ENCODE data around the gene FRS2. TPM values are rescaled to one million over a fixed set of nuclear protein-coding genes. Genes with fewer than 3 reads are reported as not detected.

FRS2 gene
- total and polyA plus RNA-seq, 9 of the 15 experiments (the other 6 are each of a cell fraction or from before 2014, with no cell fraction given) = 1.0 to 9.1 (median 6.0) TPM

DNA sequence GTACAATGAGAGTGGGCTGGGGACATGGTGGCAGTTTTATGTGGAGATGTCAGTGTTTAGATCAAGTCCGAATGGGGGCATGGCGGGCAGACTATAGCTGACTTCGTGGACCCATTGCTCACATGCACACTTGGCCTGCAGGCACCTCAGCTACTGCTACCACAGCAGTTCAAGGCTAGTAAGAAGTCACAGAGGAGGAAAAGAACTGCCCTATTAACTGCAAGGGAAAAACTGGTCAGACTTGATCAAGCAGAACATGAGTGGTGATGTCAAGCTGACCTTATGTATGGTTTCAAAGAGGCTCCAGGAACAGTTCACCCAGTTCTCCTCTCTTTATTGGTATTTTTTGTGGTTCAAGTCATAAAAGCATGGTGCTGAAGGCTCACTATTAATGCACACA, 30.2 kb upstream of the FRS2 start:
- no peak overlapping the region for H2AFZ ChIP-seq (ENCODE audit: low read depth, low read length)
- DNase-seq (ENCODE audit: extremely low read depth in 1 of 4, low spot score in 3 of 4) (no peak), FAIRE-seq (no peak), ATAC-seq (no peak)
- H3K9me1 ChIP-seq (ENCODE audit: control insufficient read depth, insufficient read depth, low read length) = no peaks in the 10 kb centered on the region
- no TSS peak for BruUV-seq (replicated peaks)
- peaks cover 4 to 7% of the 10 kb centered on the region in 2 experiments; a peak in 2 of 5 replicates for H3K4me1 ChIP-seq (replicated peaks in 1 of 2; ENCODE audit: control insufficient read depth in 2 of 2, insufficient read depth in 2 of 2, low read length in 2 of 2)
- no peaks in the 10 kb centered on the region for H4K20me1 ChIP-seq (replicated peaks; ENCODE audit: control insufficient read depth, insufficient read depth, low read length)
- H3K27ac ChIP-seq (ENCODE audit: extremely low read depth, low read depth, low read length) = no peak overlapping the region
- intact Hi-C loops (cut with micrococcal nuclease) (no loop called here), in situ Hi-C loops (cut with MboI) (no loop called here)
- H3K27me3 ChIP-seq (ENCODE audit: control insufficient read depth in 2 of 2, insufficient read depth in 2 of 2, low read length in 2 of 2) = no peaks in the 10 kb centered on the region
- 31% methylated on average over 3 of the region's 3 CpGs for WGBS (ENCODE audit: insufficient coverage, low coverage, missing lambda C conversion rate)
- TF ChIP-seq TAF15 (IDR thresholded peaks at IDR 0.05; ENCODE audit: low read depth, low read length) = no peak
- no peak for TF ChIP-seq ZNF316 (IDR thresholded peaks at IDR 0.05)
- TF ChIP-seq, protein P1, sequence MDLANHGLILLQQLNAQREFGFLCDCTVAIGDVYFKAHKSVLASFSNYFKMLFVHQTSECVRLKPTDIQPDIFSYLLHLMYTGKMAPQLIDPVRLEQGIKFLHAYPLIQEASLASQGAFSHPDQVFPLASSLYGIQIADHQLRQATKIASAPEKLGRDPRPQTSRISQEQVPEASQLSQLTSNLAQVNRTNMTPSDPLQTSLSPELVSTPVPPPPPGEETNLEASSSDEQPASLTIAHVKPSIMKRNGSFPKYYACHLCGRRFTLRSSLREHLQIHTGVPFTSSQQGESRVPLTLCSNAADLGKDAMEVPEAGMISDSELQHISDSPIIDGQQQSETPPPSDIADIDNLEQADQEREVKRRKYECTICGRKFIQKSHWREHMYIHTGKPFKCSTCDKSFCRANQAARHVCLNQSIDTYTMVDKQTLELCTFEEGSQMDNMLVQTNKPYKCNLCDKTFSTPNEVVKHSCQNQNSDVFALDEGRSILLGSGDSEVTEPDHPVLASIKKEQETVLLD (IDR thresholded peaks at IDR 0.05) = no peak
- TF ChIP-seq POLR2B (IDR thresholded peaks at IDR 0.05; ENCODE audit: low read depth, partially characterized antibody) = no peak
- TF ChIP-seq ZNF780A (CRISPR knock-in tag; IDR thresholded peaks at IDR 0.05) = no peak
- no peak for TF ChIP-seq ZNF253 (CRISPR knock-in tag; conservative IDR thresholded peaks at IDR 0.05)
- TF ChIP-seq RBFOX2 (IDR thresholded peaks at IDR 0.05; ENCODE audit: low read depth, low read length) = no peak
- no peak for TF ChIP-seq HNRNPH1 (optimal IDR thresholded peaks at IDR 0.05; ENCODE audit: low read depth, low read length)
- TF ChIP-seq, protein P2, sequence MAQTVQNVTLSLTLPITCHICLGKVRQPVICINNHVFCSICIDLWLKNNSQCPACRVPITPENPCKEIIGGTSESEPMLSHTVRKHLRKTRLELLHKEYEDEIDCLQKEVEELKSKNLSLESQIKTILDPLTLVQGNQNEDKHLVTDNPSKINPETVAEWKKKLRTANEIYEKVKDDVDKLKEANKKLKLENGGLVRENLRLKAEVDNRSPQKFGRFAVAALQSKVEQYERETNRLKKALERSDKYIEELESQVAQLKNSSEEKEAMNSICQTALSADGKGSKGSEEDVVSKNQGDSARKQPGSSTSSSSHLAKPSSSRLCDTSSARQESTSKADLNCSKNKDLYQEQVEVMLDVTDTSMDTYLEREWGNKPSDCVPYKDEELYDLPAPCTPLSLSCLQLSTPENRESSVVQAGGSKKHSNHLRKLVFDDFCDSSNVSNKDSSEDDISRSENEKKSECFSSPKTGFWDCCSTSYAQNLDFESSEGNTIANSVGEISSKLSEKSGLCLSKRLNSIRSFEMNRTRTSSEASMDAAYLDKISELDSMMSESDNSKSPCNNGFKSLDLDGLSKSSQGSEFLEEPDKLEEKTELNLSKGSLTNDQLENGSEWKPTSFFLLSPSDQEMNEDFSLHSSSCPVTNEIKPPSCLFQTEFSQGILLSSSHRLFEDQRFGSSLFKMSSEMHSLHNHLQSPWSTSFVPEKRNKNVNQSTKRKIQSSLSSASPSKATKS (CRISPR knock-in tag; IDR thresholded peaks at IDR 0.05) = no peak
- no peak for TF ChIP-seq ZEB2 (IDR thresholded peaks at IDR 0.05)
- no peak for TF ChIP-seq ZFP1 (CRISPR knock-in tag; IDR thresholded peaks at IDR 0.05)
- no peaks in the 10 kb centered on the region for H3K79me2 ChIP-seq (ENCODE audit: control insufficient read depth, insufficient read depth, low read length)
- no peak overlapping the region for H3K4me3 ChIP-seq
- ChIA-PET CTCF (ENCODE audit: low intra/inter-chr PET ratio) (no interaction called here), POLR2A (no interaction called here)
- H3K36me3 ChIP-seq (ENCODE audit: control insufficient read depth, insufficient read depth, low read length) = no peaks in the 10 kb centered on the region
- no peaks in the 10 kb centered on the region for H3K9me3 ChIP-seq (replicated peaks; ENCODE audit: control insufficient read depth, insufficient read depth, low read depth, low read length)
- H3K4me2 ChIP-seq (ENCODE audit: insufficient read depth, low read length) = no peak overlapping the region
- no peak overlapping the region for H3K9ac ChIP-seq (ENCODE audit: insufficient read depth in 1 of 2, low read depth in 2 of 2, low read length in 2 of 2)

Data from K562 (cell line).